Mesodermal cell (in vitro differentiated cells): ENCODE data around the gene SLC9A9.

Experiments
- H3K27ac ChIP-seq: 2 replicates; pipeline ENCODE4 v1.7.0; 2013; ENCODE audit warnings: mild to moderate bottlenecking, low read depth, low read length, moderate library complexity; ENCODE audit not compliant: severe bottlenecking
- H3K36me3 ChIP-seq: 2 replicates; pipeline ENCODE4 v1.7.1; 2013; ENCODE audit warnings: mild to moderate bottlenecking, low read length, moderate library complexity; ENCODE audit not compliant: control insufficient read depth, insufficient read depth
- H3K4me1 ChIP-seq: one replicate; pipeline ENCODE4 v1.7.1; 2013; ENCODE audit warnings: mild to moderate bottlenecking, low read length; ENCODE audit not compliant: insufficient read depth, control insufficient read depth, poor library complexity, severe bottlenecking
- H3K4me3 ChIP-seq: 2 replicates; pipeline ENCODE4 v1.7.0; 2013; ENCODE audit warnings: low read length, control low read depth, mild to moderate bottlenecking; ENCODE audit not compliant: insufficient read depth, poor library complexity, severe bottlenecking; ENCODE audit errors: extremely low read depth
- H3K9me3 ChIP-seq: 2 replicates; pipeline ENCODE4 v1.7.1; 2013; ENCODE audit warnings: mild to moderate bottlenecking, low read length, moderate library complexity; ENCODE audit not compliant: control insufficient read depth
- WGBS, 2 experiments: methylation state at CpG; one replicate each; pipeline ENCODE4 v1.1.5; 2013; ENCODE audit warnings: missing lambda C conversion rate in 2 of 2; ENCODE audit not compliant: insufficient coverage in 2 of 2; 5-methylcytosine and 5-hydroxymethylcytosine counted together

SLC9A9 gene

GRCh38 chr3:143235614-143236204, 612.6 kb downstream of the SLC9A9 start:
- 100% methylated on average over 1 of the region's 3 CpGs; no CpG with 5 or more reads in 1 of the 2 experiments for WGBS, 2 experiments
- H3K36me3 ChIP-seq, result no peaks in the 10 kb centered on the region
- H3K9me3 ChIP-seq, result no peaks in the 10 kb centered on the region
- no peaks in the 10 kb centered on the region for H3K4me1 ChIP-seq
- H3K27ac ChIP-seq, result no peak overlapping the region
- no peak overlapping the region for H3K4me3 ChIP-seq

DNA sequence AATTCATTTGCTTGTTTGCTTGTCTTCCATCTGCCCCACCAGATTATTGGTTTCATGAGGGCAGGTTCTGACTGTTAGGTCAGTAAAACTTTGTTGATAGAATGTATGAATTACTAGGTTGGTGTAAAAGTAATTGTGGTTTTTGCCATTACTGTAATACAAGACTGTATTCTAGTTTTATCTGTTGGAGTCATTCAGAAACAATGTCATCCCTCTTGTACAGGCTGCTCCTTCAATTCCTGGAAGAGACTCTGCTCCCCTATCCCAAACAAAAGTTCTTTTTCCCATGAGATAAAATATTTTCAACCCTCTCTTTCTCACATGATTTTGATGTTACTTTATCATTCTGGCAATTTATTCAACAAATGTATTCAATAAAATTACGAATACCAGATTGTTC, 613.7 kb downstream of the SLC9A9 start:
- no peaks in the 10 kb centered on the region for H3K36me3 ChIP-seq
- no CpG with 5 or more reads among the region's 1 CpG for WGBS, 2 experiments
- no peaks in the 10 kb centered on the region for H3K4me1 ChIP-seq
- no peaks in the 10 kb centered on the region for H3K9me3 ChIP-seq
- no peak overlapping the region for H3K4me3 ChIP-seq
- H3K27ac ChIP-seq, result no peak overlapping the region

- Histone ChIP-seq H3K36me3 (no peaks in the 10 kb centered on the region), H3K4me3 (no peak overlapping the region), H3K27ac (no peak overlapping the region), H3K9me3 (no peaks in the 10 kb centered on the region), H3K4me1 (no peaks in the 10 kb centered on the region)
- 100% methylated on average over 1 of the region's 1 CpG; no CpG with 5 or more reads in 1 of the 2 experiments for WGBS, 2 experiments
Observed at GRCh38 chr3:143232981-143233380, 615.3 kb downstream of the SLC9A9 start.

DNA sequence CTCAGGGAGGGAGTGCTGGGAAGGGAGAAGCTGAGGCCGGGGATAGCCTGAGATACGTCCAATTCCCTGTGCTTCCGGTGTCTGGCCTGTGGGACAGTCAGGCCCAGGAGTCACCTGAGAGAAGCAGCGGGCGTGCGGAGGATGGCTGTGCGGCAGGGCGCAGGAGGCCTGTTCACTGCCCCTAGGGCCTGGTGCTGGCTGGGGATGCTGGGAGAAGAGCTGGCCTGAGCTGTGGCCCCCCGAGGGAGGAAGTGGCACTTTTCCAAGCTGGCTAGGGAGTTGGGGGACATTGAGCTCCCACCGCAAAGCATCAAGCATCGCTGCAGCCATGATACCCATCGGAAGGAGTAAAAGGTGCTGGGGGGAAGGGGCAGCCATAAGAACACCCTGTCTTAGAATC, 619.9 kb downstream of the SLC9A9 start:
- no peaks in the 10 kb centered on the region for H3K9me3 ChIP-seq
- no peak overlapping the region for H3K27ac ChIP-seq
- WGBS, 2 experiments, result 89 to 94% methylated on average over 4 to 12 of the region's 12 CpGs
- no peak overlapping the region for H3K4me3 ChIP-seq
- H3K4me1 ChIP-seq, result no peaks in the 10 kb centered on the region
- no peaks in the 10 kb centered on the region for H3K36me3 ChIP-seq

DNA sequence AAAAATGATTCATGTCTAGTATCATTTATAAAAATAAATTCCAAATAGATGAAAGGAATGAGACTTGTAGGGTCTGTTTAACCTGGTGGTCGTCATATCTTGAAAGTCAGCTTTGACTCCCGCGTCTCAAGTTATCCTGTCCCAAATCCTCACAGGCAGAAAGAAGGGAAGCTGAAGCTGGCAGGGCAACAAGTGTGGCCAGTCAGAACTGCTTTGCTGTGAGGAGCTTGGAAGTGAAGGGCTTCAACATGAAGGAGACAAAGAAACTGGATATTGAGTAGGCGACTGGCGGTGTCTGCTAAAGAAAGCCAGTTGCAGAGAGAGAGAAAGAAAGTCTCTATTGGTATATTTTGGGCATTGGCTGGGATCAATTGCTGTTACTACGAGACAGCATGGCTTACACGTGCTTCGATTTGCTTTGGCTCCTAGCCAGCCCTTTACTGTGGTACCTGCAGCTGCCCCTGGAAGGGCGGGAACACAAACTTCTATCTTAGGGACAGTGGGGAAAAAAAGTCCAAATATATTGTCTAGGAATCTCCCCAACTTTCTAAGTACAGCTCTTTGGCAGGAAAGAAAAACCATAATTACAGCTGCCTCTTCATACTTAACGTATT, 621.5 kb downstream of the SLC9A9 start:
- Histone ChIP-seq H3K4me3 (no peak overlapping the region), H3K9me3 (no peaks in the 10 kb centered on the region), H3K27ac (no peak overlapping the region), H3K36me3 (no peaks in the 10 kb centered on the region), H3K4me1 (no peaks in the 10 kb centered on the region)
- 93 to 100% methylated on average over 2 to 6 of the region's 10 CpGs for WGBS, 2 experiments

GRCh38 chr3:143224716-143225115, 623.6 kb downstream of the SLC9A9 start:
- Histone ChIP-seq H3K4me3 (no peak overlapping the region), H3K27ac (no peak overlapping the region), H3K9me3 (no peaks in the 10 kb centered on the region), H3K4me1 (no peaks in the 10 kb centered on the region), H3K36me3 (no peaks in the 10 kb centered on the region)
- no CpG with 5 or more reads among the region's 2 CpGs for WGBS, 2 experiments

DNA sequence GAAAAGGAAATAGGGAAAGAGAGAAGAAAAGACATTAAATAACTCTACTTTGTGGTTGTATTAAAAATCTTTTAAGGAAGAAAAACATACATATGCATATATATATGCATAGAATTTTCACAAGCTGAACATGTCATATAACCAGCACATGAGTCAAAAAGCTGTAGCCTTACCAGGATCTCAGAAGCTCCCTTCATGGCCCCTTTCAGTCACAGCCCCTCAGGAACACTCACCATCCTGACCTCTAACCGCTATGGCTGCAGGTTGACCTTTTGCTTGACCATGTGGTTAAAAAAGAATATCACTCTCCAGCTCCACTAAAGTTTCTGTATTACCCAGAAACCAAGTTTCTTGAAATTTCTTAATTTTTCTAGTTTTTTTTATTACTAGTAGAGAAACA, 625.3 kb downstream of the SLC9A9 start:
- no peak overlapping the region for H3K27ac ChIP-seq
- 100% methylated on average over 1 of the region's 1 CpG for WGBS, 2 experiments

DNA sequence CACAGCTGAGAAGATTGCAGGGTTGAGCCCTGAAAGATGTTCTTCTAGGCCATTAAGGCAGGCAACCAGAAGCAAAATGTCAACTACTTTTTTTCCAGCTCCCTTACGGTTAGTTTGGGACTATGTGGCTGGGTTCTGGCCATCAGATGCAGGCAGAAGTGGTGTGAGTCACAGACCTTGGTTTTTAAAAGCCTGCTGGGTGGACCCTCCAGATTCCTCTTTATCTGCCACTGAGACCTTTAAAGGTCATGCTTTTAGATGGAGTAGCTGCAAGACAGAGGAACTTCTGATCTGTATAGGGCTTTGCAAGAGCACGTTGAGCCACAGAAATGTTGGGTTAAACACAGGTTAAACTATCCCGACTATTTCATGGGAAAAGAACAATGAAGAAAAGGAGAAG, 625.8 kb downstream of the SLC9A9 start:
- H3K4me3 ChIP-seq, result no peak overlapping the region
- no peaks in the 10 kb centered on the region for H3K36me3 ChIP-seq
- no peak overlapping the region for H3K27ac ChIP-seq
- H3K9me3 ChIP-seq, result no peaks in the 10 kb centered on the region
- H3K4me1 ChIP-seq, result no peaks in the 10 kb centered on the region
- WGBS, 2 experiments, result 55 to 83% methylated on average over 2 of the region's 3 CpGs

More for the DNA sequence above, 625.3 kb downstream of the SLC9A9 start:
- Histone ChIP-seq H3K9me3 (no peaks in the 10 kb centered on the region), H3K4me3 (no peak overlapping the region), H3K4me1 (no peaks in the 10 kb centered on the region), H3K36me3 (no peaks in the 10 kb centered on the region)

DNA sequence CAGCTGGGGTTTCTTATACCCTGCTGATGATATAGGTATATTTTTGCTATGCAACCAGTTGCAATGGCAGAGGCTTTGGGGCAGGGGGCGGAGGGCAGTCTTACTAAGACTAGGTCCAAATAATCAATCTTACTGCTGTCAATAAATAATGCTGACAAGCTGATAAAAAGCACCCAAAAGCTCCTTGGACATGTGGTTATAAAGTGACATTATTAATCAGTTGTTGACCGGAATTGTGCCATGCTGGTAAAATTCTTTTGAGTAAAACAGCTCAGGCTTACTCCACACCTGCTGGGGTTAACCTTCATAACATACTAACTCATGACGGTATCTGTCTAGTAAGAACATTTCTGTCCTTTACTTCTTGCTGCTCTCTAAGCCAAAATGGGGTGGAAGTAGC, 626.8 kb downstream of the SLC9A9 start:
- no peaks in the 10 kb centered on the region for H3K9me3 ChIP-seq
- H3K36me3 ChIP-seq, result no peaks in the 10 kb centered on the region
- H3K4me1 ChIP-seq, result no peaks in the 10 kb centered on the region
- no CpG with 5 or more reads among the region's 3 CpGs for WGBS, 2 experiments
- no peak overlapping the region for H3K4me3 ChIP-seq
- no peak overlapping the region for H3K27ac ChIP-seq

DNA sequence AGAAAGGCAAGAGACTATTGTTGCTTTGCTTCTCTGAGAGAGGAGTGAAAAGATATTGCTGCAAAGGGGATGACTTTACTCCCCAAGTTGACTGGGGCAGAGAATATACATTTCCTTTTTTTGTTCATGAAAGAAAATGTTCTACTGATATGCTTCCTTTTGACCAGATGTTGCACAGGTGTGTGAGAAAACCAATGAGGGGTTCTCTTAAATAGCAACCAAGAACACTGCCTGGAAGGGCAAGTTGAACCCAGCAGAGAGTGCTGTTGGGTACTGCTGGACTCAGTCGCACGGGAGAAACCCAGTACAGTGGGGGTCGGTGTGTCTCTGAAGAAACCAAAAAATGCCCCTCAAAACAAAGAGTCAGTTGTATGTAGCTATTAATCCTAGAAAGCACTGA, 627.5 kb downstream of the SLC9A9 start:
- Histone ChIP-seq H3K4me1 (no peaks in the 10 kb centered on the region), H3K4me3 (no peak overlapping the region), H3K27ac (no peak overlapping the region), H3K36me3 (no peaks in the 10 kb centered on the region), H3K9me3 (no peaks in the 10 kb centered on the region)
- WGBS, 2 experiments, result 94 to 100% methylated on average over 2 to 3 of the region's 3 CpGs

GRCh38 chr3:143218166-143218835, 630.0 kb downstream of the SLC9A9 start:
- H3K27ac ChIP-seq, result no peak overlapping the region
- H3K4me1 ChIP-seq, result no peaks in the 10 kb centered on the region
- no peaks in the 10 kb centered on the region for H3K9me3 ChIP-seq
- WGBS, 2 experiments, result 67 to 100% methylated on average over 1 of the region's 2 CpGs
- H3K4me3 ChIP-seq, result no peak overlapping the region
- no peaks in the 10 kb centered on the region for H3K36me3 ChIP-seq
